ENCODE measurements around the gene TPCN1.
A peak's percentile ranks its signal among the peaks of the same experiment; 100 is the strongest.
"Not testable (repeated sequence)": the region's sequence is repeated elsewhere in the genome, so short reads cannot be mapped to it uniquely, and the experiment has no call there.

The TPCN1 gene

GRCh38 chr12:113197518-113198077 is 23.7 kb upstream of the TPCN1 start:
- DNase-seq: no peak

GRCh38 chr12:113198296-113198695 is 23.0 kb upstream of the TPCN1 start:
- DNase-seq: no peak

GRCh38 chr12:113200021-113200797 is 21.1 kb upstream of the TPCN1 start:
- no peak for DNase-seq

- DNase-seq: no peak
Observed at GRCh38 chr12:113201187-113202177, 19.8 kb upstream of the TPCN1 start.

GRCh38 chr12:113202300-113203075 is 18.8 kb upstream of the TPCN1 start:
- no peak for DNase-seq

- DNase-seq: peak; percentile 78
Observed at GRCh38 chr12:113203852-113204760, 17.2 kb upstream of the TPCN1 start.

- DNase-seq: no peak
Observed at GRCh38 chr12:113204804-113205203, 16.5 kb upstream of the TPCN1 start.

GRCh38 chr12:113206802-113207201 is 14.5 kb upstream of the TPCN1 start:
- not testable (repeated sequence) for DNase-seq

GRCh38 chr12:113207613-113208040 is 13.6 kb upstream of the TPCN1 start:
- peak; percentile 66 for DNase-seq

- peak; percentile 96 for DNase-seq
Observed at GRCh38 chr12:113208041-113208934, 13.0 kb upstream of the TPCN1 start.

- no peak for DNase-seq
Observed at GRCh38 chr12:113211160-113211559, 10.1 kb upstream of the TPCN1 start.

- peak; percentile 72 for DNase-seq
Observed at GRCh38 chr12:113214895-113215400, 6.3 kb upstream of the TPCN1 start.

- no peak for DNase-seq
Observed at GRCh38 chr12:113216027-113216426, 5.2 kb upstream of the TPCN1 start.

- DNase-seq: peak; percentile 58
Observed at GRCh38 chr12:113220593-113221180, 577 bp upstream of the TPCN1 start.

GRCh38 chr12:113221997-113222729 is 899 bp downstream of the TPCN1 start:
- no peak for DNase-seq

- peak; percentile 47 for DNase-seq
Observed at GRCh38 chr12:113222730-113223531, 1.7 kb downstream of the TPCN1 start.

- DNase-seq: no peak
Observed at GRCh38 chr12:113224955-113225354, 3.7 kb downstream of the TPCN1 start.

Measured in hematopoietic multipotent progenitor cell treated with erythropoietin and hydrocortisone succinate and interleukin-3 and kit ligand, for 4 days (in vitro differentiated cells).